Activated naive CD4-positive, alpha-beta T cell treated with anti-CD3 and anti-CD28 coated beads, Interleukin-2, amount 50 U/mL, for 16 hours (primary cell): ENCODE data around the gene TLCD3A.
"Not testable (repeated sequence)": the region's sequence is repeated elsewhere in the genome, so short reads cannot be mapped to it uniquely, and the experiment has no call there.

Experiments
- DNase-seq: peaks from one replicate; pipeline ENCODE4 v3.0.0-alpha.2; 2020

The TLCD3A gene

DNA sequence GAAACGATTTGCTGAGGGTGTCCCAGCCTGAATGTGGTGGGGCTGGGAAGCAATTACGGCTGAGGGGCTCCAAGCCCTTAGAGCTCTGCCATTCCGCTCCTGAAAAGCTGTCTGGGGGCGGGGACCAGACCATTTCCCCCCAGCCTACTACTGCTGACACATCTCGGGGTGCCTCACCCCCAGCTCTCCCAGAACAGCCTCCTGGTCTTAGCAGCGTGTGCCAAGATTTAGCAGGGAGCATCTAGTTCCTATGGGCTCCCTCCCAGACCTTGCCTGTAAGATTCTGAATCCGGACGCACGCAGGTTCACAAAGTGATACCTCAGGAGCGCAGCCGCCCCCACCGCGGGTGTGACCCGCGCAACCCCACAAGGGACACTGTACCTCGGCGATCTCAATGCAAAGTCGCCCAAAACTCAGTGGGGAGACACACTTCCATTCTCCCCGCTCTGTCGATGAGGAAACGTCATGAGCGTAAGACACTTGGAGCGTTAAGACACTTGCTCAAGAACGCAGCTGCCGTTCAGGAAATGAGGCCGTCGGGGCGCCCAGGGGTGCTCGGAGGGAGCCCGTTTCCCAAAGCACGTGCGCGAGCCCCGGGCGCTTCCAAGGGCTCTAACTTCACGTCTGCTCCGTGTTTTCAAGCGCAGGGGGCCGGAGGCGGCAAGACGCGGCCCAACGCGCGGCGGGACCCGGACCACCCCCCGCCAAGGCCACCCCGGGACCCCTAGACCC lies 19.0 kb downstream of the TLCD3A start:
- DNase-seq = peak; percentile 66

DNA sequence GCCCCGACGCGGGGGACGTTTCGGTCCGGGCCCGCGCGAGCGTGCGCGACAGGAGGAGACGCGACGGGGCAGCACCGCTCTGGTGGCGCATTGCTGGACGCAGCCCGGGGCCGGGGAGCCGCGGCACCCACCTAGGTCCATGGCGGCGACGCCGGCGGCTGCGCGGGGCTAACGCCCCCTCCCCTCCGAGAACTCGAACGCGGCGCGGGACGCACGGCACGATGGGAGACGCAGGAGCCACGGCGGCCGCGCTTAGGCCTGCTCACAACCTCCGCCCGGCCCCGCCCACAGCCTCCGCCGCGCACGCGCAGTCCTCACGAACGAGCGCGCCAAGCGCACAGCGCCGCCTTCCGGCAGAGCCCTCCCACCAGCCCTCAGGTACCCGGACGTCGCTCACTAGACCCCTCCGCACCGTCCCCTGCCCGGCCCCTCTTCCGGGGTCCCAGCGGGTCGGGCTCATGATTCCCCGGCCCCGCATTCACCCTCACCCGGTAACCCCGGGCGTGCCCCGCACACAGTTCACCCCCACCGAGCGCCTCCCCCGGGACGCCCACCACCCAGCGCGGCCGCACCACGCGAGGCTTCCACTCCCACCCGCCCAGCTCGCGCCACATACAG lies 19.7 kb downstream of the TLCD3A start, which contains the start of gene GEMIN4:
TSS of gene GEMIN4 (minus strand) at position 263 of the 618 bp plus-strand sequence. CDS start at position 141, 122 bp downstream.
- DNase-seq = peak; percentile 98

DNA sequence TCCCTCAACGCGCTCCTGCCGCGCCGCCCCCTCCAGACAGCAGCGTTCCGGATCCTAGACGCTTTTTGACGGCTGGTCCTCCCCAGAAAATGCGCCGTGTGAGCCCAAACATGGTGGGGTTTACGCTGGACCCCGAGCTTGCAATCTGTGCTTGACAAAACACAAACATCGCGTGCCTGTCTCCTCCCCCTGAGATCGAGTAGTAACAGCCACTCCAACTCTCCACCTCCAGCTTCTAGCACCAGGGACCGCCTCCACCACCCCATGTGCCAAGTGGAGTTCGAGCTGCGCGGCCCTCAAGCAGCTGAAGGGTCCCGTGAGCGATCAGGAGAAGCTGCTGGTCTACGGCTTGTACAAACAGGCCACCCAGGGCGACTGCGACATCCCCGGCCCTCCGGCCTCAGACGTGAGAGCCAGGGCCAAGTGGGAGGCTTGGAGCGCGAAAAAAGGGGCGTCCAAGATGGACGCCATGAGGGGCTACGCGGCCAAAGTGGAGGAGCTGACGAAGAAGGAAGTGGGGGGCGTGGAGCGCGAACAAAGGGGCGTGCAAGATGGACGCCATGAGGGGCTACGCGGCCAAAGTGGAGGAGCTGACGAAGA lies 20.3 kb downstream of the TLCD3A start:
- DNase-seq = no peak

DNA sequence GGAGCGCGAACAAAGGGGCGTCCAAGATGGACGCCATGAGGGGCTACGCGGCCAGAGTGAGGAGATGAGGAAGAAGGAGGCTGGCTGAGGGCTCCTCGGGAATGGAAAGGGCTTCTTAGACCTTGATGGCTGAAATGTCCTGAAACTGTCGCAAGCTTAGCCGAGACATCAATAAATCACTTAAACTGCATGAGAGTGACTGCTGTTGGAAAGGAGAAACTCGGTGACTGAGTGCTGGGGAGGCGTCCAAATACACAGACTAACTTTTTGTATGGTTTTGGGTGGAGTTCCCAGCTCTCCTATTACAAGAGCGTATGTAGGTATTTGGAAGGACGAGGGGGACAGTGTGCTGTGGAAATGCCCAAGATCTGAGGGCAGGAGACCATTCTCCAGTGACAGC lies 21.0 kb downstream of the TLCD3A start:
- DNase-seq = no peak

GRCh38 chr17:755319-755961 lies 23.0 kb downstream of the TLCD3A start:
- DNase-seq = not testable (repeated sequence)

DNA sequence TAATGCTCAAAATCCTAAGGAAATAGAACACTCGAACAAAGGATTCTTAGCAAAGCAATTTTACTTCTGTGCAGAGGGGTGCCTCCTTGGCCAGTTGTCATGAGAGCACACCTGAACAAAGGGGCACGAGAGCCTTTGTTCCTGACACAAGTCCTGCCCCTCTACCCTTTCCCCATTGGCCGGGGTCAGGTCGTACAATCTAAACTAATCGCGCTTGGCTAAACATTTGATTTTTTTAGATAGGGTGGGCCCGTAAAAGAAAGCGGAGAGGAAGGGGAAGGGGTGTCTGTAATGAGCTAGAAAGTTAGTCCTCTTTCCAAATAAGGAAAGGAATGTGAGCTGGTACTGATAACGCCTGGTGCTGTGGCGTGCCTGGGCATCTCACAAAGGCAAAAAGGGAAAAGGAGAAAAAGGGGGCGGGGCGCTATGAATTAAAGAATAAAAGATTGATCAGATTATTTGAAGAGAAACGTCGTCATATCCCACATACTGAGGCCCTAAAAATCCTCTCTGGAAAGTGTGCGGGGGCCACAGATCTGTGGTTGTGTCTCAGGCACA lies 23.7 kb downstream of the TLCD3A start:
- DNase-seq = not testable (repeated sequence)

DNA sequence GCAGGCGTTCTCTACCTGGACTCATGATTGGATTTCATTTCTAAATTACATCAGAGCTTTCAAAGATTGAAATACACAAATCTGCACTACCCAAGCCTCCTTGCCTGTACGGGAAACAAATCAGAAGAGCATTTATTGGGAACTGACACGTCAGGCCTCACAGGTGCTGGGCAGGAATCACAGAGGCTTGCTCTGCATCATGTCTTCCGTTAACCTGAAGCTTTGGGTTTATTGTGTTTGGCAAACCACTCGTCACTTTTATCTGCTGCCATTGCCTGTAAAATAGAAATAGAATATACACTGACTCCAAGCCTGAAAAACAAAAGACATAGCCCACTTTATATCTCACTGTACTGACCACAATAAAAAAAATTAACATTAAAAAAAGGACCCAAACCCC lies 27.6 kb downstream of the TLCD3A start:
- DNase-seq = no peak

GRCh38 chr17:760371-760770 lies 28.0 kb downstream of the TLCD3A start:
- DNase-seq = no peak

- no peak for DNase-seq
Observed at GRCh38 chr17:767076-767475, 34.7 kb downstream of the TLCD3A start.

DNA sequence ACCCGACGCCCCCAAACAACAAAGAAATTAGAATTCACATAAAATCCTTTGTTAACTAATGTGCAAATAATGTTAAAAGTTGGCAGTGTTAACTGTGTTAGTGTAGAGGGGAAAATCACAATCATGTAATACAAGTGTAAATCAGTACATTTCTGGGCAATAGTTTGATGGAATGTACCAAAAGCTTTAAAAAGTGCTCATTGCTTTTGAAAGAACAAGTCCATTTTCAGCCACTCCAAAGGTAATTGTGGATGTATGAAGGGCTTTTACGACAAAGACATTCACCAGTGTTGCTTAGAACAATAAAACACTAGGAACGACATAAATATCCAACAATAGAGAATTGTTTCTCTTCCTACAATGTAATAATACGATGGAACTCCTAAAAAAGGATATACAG lies 40.6 kb downstream of the TLCD3A start:
- no peak for DNase-seq

DNA sequence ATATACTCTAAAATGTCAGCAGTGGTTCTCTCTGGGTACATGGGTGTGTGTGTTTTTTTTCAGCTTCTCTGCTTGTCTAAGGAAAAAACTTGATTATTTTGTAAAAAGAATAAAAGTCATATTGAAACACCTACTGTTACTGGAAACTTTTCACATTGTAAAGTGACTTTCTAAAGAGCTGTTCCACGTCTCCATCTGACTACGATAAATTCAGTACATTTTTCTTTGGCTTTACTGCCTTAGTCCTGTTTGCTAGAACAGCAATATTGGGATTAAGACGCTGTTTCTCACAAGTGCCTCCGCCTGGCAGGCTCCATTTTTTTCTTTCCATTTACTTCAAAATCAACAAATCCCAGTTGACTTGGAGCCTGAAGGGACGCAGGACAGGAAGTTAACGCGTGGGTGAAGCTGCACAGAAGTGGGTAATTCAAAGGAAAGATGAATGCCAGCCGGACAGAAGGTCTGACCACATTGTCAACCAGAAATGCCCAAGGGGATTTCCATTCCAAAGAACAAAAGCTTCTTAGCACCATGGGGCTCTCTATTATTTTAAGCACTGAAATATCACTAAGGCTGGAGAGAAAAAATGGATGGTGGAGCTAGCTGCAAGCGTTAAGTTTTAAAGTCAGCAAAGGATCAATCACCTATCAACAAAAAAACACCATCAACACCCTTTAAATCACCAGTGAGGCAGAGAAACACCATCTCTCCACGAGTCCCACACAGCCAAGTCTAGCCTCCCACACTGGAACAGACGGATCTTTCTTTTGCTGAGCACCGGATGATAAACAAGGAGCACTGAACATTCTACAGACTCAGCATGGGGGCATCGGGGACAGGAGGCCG lies 41.3 kb downstream of the TLCD3A start:
- DNase-seq = no peak

DNA sequence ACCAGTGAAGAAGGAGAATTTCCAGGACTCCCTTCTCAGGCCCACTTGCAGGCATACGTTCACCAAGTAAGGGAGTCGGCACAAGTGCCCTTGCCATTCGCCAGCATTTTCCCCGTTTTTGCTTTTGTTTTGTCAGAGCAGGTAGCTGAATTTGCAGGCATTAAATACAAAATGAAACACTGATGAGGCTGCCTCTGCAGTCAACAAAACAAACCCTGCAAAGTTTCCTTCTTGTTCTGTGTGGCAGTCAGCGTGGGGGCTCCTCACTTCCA lies 41.9 kb downstream of the TLCD3A start:
- no peak for DNase-seq

- no peak for DNase-seq
Observed at GRCh38 chr17:778096-778495, 45.7 kb downstream of the TLCD3A start.

DNA sequence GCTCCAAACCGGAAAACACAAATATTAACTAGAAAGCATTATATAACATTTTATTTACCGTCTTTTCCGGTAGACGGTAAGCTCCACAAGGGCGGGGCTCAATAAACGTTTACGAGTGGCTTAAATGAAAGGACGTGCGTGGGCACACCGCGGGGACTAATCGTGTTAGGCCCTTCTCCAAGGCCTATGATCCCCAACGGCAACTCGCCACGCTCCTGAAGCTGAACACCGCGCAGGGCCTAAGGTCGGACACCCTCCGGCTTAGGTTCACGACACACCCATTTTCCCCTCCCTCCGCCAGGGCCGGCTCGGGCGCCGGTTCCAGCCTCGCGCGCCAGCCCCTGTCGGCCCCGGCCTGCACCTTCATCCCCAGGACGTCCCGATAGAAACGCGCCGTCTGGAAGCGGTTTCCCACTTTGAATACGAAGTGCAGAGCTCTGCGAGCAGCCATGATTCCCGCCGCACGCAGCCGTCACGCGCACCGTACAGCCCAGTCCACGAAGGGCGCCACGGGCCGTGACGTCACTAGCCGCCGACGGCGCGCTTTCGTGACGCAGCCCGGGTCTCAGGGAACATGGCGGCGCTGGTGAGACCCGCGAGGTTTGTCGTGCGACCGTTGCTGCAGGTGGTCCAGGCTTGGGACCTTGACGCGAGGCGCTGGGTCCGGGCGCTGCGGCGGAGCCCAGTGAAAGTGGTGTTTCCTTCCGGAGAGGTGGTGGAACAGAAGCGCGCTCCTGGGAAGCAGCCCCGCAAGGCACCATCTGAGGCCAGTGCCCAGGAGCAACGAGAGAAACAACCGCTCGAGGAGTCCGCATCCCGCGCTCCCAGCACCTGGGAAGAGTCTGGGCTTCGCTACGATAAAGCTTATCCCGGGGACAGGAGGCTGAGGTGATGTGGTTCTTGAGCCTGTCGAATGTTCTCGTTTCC lies 49.7 kb downstream of the TLCD3A start, which contains the start of the genes GLOD4 and MRM3:
TSS of gene GLOD4 (minus strand) at position 476 of the 927 bp plus-strand sequence. CDS start at position 451, 25 bp downstream.
TSS of gene MRM3 (plus strand) at position 549 of the 927 bp plus-strand sequence. CDS start at position 575, 26 bp downstream.
- DNase-seq = peak; percentile 95

- DNase-seq = no peak
Observed at GRCh38 chr17:784143-784542, 51.7 kb downstream of the TLCD3A start.

- DNase-seq = not testable (repeated sequence)
Observed at GRCh38 chr17:785901-786300, 53.5 kb downstream of the TLCD3A start.

GRCh38 chr17:787641-788221 lies 55.3 kb downstream of the TLCD3A start:
- no peak for DNase-seq

DNA sequence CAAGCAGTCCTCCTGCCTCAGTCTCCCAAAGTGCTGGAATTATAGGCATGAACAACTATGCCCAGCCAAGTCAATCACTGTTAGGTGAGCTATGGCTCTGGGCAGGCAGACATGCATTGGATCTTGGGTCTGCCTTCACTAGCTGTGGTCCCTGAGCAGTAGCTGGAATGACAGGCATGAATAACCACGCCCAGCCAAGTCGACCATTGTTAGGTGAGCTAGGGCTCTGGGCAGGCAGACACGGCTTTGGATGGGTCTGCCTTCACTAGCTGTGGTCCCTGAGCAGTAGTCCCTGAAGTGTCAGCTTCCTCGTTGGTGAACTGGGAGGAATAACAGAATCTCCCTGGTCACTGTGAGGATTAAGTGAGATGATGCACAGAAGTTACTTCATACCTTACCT lies 56.2 kb downstream of the TLCD3A start:
- DNase-seq = no peak

DNA sequence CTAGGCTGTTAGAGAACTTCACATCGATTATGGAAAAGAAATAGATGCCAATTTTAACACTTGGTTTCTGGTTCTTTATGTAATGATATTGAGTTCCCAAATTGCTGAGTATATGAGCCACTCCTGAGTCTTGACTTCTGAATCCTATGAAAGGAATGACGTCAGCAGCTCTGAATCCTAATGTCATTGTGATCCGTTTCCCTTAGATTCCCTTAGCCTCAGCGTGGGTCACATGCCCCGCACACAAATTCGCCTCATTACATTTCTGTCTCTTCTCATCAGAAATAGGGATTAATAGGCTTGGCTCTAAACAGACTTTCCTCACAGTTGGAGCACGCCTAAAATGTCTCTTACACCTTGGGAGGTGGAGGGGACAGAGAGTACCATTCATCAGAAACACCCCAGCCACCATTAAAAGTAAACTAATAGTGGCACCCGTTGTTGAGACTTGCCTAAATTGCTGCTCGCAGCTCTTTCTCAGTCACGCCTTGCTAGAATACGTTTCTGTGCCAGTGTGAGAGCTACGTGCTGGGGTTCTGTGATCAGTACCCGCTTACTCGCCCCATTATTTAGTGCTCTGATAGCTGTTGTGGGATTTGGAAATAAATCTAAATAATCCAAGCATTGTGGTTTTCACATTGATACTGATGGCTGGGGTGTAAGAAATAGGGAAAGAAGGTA lies 56.9 kb downstream of the TLCD3A start:
- no peak for DNase-seq
